DMS79 treated with DMSO at 0.1 percent for 48 hours (cell line): Measurements from ENCODE around the gene RDH12.

Source experiments
- DNase-seq: peaks from one replicate; lab custom pipeline; 2025; lab: John Stamatoyannopoulos, UW

Gene RDH12

GRCh38 chr14:67749341-67750084 is 47.8 kb downstream of the RDH12 start:
- DNase-seq = no peak

- no peak for DNase-seq
Observed at GRCh38 chr14:67756496-67756895, 54.8 kb downstream of the RDH12 start.

DNA sequence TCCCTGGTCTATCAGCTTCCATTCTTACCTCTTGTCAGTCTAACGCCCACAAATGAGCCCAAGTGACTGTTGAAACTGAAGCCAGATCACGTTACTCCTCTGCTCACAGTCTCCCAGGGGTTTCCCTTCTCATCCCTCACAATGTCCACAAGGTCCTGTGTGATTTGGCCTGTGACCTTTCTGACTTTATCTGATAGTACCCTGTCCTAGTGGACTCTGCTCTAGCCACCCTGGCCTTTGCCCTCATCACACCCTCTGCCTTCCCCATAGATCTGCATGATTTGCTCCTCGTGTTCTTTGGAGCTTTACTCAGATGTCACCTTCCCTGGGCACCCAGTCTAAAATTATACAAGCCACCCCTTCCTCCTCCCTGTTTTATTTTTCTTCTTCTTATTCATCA is 55.5 kb downstream of the RDH12 start:
- DNase-seq = no peak

DNA sequence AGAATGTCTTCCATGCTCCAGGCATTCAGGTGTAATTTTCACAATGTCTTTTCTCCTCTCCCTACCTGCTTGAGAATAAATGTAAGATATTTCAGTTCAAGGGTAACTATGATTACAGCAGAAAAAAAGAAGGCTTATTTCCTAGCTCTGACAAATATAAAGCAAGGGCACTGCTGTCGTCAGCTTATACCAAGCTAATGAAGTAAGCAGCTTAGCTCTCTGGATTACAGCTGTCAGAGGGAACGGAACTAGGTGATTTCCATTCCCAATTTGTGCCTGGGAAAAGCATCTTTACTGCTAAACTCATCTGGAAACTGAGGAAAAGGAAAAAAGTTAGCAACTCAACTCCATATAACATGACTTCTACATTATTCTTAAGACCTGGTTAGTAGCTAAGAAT is 58.2 kb downstream of the RDH12 start:
- no peak for DNase-seq

DNA sequence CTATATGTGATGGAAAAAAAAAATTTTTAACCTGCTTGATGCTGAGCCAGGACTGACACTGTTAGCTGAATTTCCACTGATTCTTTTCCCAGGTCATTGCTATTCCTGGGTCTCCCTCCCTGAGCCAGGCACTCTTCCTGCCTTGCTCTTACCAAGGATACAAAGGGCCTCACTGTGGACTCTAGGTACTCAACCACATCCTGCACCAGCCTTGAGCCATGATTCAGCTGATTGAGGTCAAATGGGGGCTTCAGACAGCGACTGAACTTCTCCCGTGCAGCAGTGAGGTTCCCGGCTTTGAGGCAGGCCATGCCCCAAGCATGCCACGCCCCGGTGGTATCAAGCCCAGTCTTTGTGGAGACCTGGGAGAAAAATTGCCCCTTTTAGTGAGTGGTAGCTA is 60.4 kb downstream of the RDH12 start:
- DNase-seq = no peak

GRCh38 chr14:67763158-67763822 is 61.6 kb downstream of the RDH12 start:
- DNase-seq = no peak

DNA sequence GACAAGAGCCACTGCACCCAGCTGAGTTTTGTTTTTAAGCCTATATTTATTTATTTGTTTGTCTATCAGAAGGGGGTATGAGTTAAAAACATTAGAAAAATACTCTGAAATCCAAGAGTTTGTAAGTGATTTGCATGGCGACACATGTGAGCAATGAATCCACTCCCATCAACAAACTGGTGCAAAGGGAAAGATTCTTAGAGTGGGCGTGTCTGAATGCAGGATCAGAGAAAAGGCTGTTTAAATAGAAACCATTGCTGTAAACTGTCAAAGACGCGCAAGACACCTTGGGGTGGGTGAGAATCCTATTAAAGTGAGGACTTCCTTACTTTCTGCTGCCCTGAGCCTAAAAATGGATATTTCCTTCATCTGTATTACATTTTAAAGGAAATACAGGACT is 62.8 kb downstream of the RDH12 start:
- DNase-seq = no peak

GRCh38 chr14:67765192-67765834 is 63.6 kb downstream of the RDH12 start:
- no peak for DNase-seq

DNA sequence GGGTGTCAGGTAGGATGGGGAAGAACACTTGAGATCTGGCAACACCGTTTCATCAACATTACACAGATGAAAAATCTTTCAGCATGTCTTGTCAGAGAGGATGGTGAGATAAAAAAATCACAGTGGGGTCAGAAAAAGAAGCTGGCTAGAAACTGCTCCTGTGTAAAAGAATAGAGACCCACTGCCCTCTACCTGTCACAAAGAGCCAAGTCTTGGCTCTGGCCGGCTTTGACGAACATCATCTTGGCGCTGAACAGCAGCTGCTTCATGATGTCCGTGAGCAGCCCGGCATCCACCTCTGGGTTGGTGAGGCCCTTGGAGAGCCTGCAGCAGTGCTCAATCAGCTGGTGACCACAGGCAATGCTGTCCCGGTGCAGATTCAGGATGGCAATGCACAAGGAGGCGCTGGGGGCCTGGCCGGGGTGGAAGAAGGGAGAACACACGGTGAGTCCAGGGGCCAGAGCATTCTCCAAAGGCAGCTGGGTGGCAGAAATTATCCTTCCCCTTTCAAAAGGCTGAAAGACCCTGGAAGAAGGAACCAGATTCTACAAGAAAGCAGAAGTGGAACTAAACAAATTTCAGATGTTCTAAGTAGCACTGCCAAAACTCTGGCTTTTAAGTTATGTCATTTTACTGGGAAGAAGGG is 64.5 kb downstream of the RDH12 start:
- DNase-seq = no peak

- DNase-seq = no peak
Observed at GRCh38 chr14:67768219-67768618, 66.5 kb downstream of the RDH12 start.

GRCh38 chr14:67773844-67774377 is 72.2 kb downstream of the RDH12 start:
- no peak for DNase-seq

DNA sequence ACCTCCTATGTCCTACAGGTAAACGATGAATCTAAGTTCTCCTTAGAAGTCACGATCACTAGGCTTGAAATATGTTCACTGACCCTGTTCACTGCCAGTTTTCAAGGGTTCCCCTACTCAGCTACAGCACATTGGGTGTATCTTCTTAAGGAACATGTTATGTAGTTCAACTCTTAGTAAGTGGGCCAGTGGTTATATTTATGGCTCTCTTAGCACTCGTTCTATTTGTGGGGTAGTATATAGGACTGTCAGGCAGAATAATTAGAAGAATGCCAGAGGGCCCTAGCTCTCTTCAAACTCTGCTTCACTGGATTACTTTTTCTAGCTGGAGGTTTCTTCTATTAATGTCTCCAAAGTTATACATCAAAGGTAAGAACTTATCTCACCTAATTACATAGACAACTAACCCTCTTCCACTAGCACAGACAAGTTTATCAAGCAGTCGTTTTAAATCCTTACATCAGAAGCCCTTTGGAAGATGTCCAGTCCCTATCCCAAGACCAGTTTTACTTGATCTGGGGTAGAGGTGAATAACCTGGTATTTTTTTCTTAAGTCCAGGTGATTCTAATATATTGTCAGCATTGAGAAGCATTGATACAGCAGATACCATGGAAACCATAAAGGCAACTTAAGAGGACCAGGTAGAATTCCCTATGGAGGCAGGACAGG is 75.1 kb downstream of the RDH12 start:
- no peak for DNase-seq

GRCh38 chr14:67778792-67779191 is 77.1 kb downstream of the RDH12 start:
- DNase-seq = no peak

GRCh38 chr14:67782090-67782489 is 80.4 kb downstream of the RDH12 start:
- no peak for DNase-seq
